BJ (cell line): ENCODE data around the gene SH3BP5L. TPM values are rescaled to one million over a fixed set of nuclear protein-coding genes. Genes with fewer than 3 reads are reported as not detected.

Experiments used
- CTCF ChIA-PET: fragments of 350-600 bp; formaldehyde crosslinking; extraction: SDS; loops from one replicate; lab custom pipeline; 2021; ENCODE audit warnings: antibody characterized with exemption, inconsistent platforms; lab: Yijun Ruan, JAX
- POLR2A ChIA-PET: fragments of 300-600 bp; sonication (Branson Sonifier 250); formaldehyde crosslinking; extraction: SDS; loops from one replicate; lab custom pipeline; 2021; ENCODE audit warnings: antibody characterized with exemption; lab: Charles Lee
- DNase-seq: peaks from one replicate; pipeline ENCODE4 v3.0.0-alpha.2; 2011; ENCODE audit warnings: low read depth
- H3K27me3 ChIP-seq: 2 replicates; pipeline ENCODE4 v1.6.0; 2011; ENCODE audit warnings: low read length; ENCODE audit not compliant: control insufficient read depth, insufficient read depth
- H3K36me3 ChIP-seq: 2 replicates; pipeline ENCODE4 v1.5.1; 2011; ENCODE audit warnings: low read length; ENCODE audit not compliant: control insufficient read depth, insufficient read depth
- H3K4me3 ChIP-seq: 2 replicates; pipeline ENCODE4 v1.5.1; 2011; ENCODE audit warnings: low read depth, mild to moderate bottlenecking, control low read depth, low read length
- polyA plus RNA-seq: library from polyadenylated mRNA; depleted of rRNA; stranded (reverse); fragments of >200 nt; gene quantifications from 2 replicates; pipeline ENCODE4 v1.2.3, GENCODE V29; 2011
- TF ChIP-seq, protein P1 (sequence below): IDR thresholded peaks from 2 replicates; pipeline ENCODE4 v1.5.1; 2011; ENCODE audit warnings: low read depth, mild to moderate bottlenecking, control low read depth, inconsistent platforms, low read length, moderate library complexity; ENCODE audit not compliant: insufficient read depth

The SH3BP5L gene
- polyA plus RNA-seq, 1 experiment = 32.5 TPM

- Histone ChIP-seq H3K4me3 (no peak overlapping the region), H3K36me3 (peaks cover 8% of the 10 kb centered on the region), H3K27me3 (no peaks in the 10 kb centered on the region)
- POLR2A ChIA-PET = no interaction called here
- no peak for DNase-seq
- TF ChIP-seq, protein P1, sequence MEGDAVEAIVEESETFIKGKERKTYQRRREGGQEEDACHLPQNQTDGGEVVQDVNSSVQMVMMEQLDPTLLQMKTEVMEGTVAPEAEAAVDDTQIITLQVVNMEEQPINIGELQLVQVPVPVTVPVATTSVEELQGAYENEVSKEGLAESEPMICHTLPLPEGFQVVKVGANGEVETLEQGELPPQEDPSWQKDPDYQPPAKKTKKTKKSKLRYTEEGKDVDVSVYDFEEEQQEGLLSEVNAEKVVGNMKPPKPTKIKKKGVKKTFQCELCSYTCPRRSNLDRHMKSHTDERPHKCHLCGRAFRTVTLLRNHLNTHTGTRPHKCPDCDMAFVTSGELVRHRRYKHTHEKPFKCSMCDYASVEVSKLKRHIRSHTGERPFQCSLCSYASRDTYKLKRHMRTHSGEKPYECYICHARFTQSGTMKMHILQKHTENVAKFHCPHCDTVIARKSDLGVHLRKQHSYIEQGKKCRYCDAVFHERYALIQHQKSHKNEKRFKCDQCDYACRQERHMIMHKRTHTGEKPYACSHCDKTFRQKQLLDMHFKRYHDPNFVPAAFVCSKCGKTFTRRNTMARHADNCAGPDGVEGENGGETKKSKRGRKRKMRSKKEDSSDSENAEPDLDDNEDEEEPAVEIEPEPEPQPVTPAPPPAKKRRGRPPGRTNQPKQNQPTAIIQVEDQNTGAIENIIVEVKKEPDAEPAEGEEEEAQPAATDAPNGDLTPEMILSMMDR = peak; percentile 63
- CTCF ChIA-PET = interaction anchor here (0.6 to 2.7 kb wide), 12 partner anchors 11 to 96 kb away, joined by 3 to 20 read pairs (median 4); partner anchors contain the start of gene ZNF692
Observed at GRCh38 chr1:248841702-248842395, 16.1 kb upstream of the SH3BP5L start.

DNA sequence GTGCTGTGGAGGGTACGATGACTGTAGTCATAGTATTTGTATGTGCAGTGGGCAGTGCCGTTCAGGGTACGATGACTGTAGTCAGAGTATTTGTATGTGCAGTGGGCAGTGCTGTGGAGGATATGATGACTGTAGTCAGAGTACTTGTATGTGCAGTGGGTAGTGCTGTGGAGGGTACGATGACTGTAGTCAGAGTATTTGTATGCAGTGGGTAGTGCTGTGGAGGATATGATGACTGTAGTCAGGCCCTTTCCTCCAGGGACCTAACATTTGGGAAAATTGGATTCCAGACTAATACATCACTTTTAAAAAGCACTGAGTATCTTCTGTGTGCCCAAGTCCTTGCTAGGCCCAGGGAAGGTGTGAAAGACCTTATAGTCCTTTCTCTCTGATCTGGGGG, 15.2 kb upstream of the SH3BP5L start:
- Histone ChIP-seq H3K36me3 (peaks cover 4% of the 10 kb centered on the region; the same call in 1 of the 2 replicates), H3K4me3 (no peak overlapping the region), H3K27me3 (no peaks in the 10 kb centered on the region)
- ChIA-PET POLR2A (no interaction called here), CTCF (interaction anchor here (0.7 to 2.7 kb wide), 7 partner anchors 12 to 85 kb away, joined by 4 to 20 read pairs (median 7); partner anchors contain the start of gene ZNF692)
- no peak for DNase-seq
- TF ChIP-seq, protein P1 = no peak

DNA sequence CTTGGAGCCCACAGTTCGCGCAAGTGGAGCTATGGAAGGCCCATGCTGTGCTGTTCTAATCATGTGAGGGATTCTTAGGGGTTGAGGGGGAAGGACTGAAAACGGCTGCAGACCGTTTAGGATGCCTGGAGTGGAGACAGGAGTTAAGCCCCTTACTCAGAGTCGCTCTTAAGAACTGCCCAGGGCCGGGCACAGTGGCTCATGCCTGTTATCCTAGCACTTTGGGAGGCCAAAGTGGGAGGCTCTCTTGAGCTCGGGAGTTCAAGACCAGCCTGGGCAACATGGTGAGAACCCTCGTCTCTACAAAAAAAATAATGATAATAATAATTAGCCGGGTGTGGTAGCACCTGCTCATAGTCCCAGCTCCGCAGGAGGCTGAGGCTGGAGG, 13.4 kb upstream of the SH3BP5L start:
- Histone ChIP-seq H3K27me3 (no peaks in the 10 kb centered on the region), H3K4me3 (peak overlapping the region; percentile 97), H3K36me3 (peaks cover 1% of the 10 kb centered on the region; the same call in 1 of the 2 replicates)
- CTCF ChIA-PET = interaction anchor here (1.1 to 3.8 kb wide), 3 partner anchors 12 to 68 kb away, joined by 3 to 21 read pairs (median 17); partner anchors contain the start of genes SH3BP5L and ZNF692
- POLR2A ChIA-PET = no interaction called here
- TF ChIP-seq, protein P1 = no peak
- DNase-seq = no peak

DNA sequence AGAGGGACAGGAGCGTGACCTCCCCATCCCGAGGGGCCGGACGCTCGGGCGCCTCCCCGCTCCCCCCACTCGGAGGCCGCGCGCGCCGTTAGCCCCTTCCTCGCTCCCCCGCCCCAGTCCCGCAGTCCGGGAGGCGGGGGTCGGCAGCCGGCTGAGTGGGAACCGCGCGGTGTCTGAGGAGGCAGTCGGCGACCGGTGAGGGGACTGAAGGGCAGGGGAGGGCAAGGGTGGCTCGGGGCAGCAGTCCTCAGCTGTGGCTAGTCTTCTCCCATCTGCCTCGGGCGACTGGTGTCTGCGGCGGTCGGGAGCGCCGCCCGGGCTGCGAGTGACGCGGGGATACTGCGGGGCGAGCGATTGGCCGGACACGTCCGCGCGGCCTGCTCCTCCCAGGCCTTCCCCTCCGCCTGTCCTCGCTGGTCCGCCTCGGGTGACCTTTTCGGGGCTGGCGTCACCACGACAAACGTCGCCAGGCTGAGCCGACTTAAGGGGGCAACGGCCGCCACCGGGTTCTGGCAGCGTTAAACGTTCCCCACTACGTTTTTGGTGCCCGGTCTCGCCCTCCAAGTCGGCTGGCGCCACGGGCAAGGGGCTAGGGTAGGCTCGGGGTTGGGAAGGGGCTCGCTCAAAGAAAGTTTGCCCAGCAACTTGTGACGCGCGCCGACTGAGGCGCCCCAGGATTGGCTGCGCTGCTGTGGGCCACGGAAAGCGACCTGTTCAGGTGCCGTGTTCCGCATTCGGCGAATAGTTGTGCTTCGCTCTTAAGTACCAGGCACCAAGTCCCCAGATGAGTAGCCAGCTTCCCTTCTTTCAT, 12.8 kb upstream of the SH3BP5L start:
- ChIA-PET POLR2A (interaction anchor here (0.9 to 1.2 kb wide), 2 partner anchors 17 to 20 kb away, joined by 3 to 5 read pairs; partner anchors contain the start of gene ZNF692), CTCF (interaction anchor here (1.1 to 3.8 kb wide), 3 partner anchors 11 to 68 kb away, joined by 3 to 21 read pairs (median 17); partner anchors contain the start of genes SH3BP5L and ZNF692)
- H3K36me3 ChIP-seq = peaks cover 1% of the 10 kb centered on the region; the same call in 1 of the 2 replicates
- H3K27me3 ChIP-seq = no peaks in the 10 kb centered on the region
- no peak for DNase-seq
- TF ChIP-seq, protein P1 = no peak
- peak overlapping the region; percentile 97 for H3K4me3 ChIP-seq
